ENCODE measurements around the gene PANK3. TPM values are rescaled to one million over a fixed set of nuclear protein-coding genes. Genes with fewer than 3 reads are reported as not detected.
"Not testable (repeated sequence)": the region's sequence is repeated elsewhere in the genome, so short reads cannot be mapped to it uniquely, and the experiment has no call there.

The PANK3 gene
- total RNA-seq, 3 donors from 2014 or later (not counting 1 experiment from before 2014, with no cell fraction given): 39.7 to 50.0 (median 46.9) TPM

GRCh38 chr5:168599826-168600225, 20.7 kb upstream of the PANK3 start:
- no peak for TF ChIP-seq CTCF (IDR thresholded peaks at IDR 0.05)
- Histone ChIP-seq H3K4me1 (ENCODE audit: control insufficient read depth, insufficient read depth, low read length) (no peaks in the 10 kb centered on the region), H3K4me3 (ENCODE audit: low read length) (no peak overlapping the region), H3K9me3 (ENCODE audit: control insufficient read depth, insufficient read depth, low read length) (no peaks in the 10 kb centered on the region), H3K27ac (ENCODE audit: low read length) (no peak overlapping the region), H3K36me3 (ENCODE audit: control insufficient read depth, insufficient read depth, low read length) (no peaks in the 10 kb centered on the region), H3K27me3 (ENCODE audit: control insufficient read depth, insufficient read depth, low read length) (no peaks in the 10 kb centered on the region)
- Mint-ChIP-seq H3K9me3 (no peaks in the 10 kb centered on the region), H3K27ac (no peak overlapping the region), H3K27me3 (ENCODE audit: low read depth in 2 of 2) (peaks cover 21 to 33% of the 10 kb centered on the region in 2 donors), H3K4me1 (peaks cover 0 to 8% of the 10 kb centered on the region in 2 donors), H3K4me3 (no peak overlapping the region), H3K36me3 (no peaks in the 10 kb centered on the region)
- no peak for ATAC-seq
- intact Hi-C loops (cut with micrococcal nuclease): no loop called here
- DNase-seq: no peak
- 93% methylated on average over 10 of the region's 10 CpGs for WGBS (ENCODE audit: insufficient coverage)

DNA sequence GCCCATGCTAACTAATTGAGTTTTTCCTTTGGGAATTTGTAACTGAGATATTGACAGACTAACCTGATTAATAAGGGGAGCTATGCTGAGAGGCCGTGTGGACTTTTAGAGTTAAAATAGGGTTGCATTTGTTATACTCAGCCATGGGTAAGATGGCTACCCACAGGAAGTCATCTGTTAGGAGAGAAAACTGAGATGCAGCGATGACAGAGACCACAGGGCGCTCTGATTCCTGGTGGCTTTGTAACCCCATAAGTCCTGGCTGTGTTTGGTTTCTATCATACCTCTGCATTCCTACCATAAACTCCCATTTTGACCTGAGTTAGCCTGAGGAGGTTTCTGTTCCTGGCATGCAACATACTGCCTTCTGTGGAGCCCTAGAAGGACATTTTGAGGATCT, 19.5 kb upstream of the PANK3 start:
- no peaks in the 10 kb centered on the region for H3K9me3 ChIP-seq (ENCODE audit: control insufficient read depth, insufficient read depth, low read length)
- no peak overlapping the region for H3K27ac Mint-ChIP-seq
- H3K4me1 ChIP-seq (ENCODE audit: control insufficient read depth, insufficient read depth, low read length): no peaks in the 10 kb centered on the region
- H3K4me3 Mint-ChIP-seq: no peak overlapping the region
- no peaks in the 10 kb centered on the region for H3K36me3 Mint-ChIP-seq
- peaks cover 0 to 8% of the 10 kb centered on the region in 2 donors for H3K4me1 Mint-ChIP-seq
- no peaks in the 10 kb centered on the region for H3K27me3 ChIP-seq (ENCODE audit: control insufficient read depth, insufficient read depth, low read length)
- intact Hi-C loops (cut with micrococcal nuclease): no loop called here
- no peaks in the 10 kb centered on the region for H3K36me3 ChIP-seq (ENCODE audit: control insufficient read depth, insufficient read depth, low read length)
- peaks cover 33 to 45% of the 10 kb centered on the region in 2 donors for H3K27me3 Mint-ChIP-seq (ENCODE audit: low read depth in 2 of 2)
- H3K9me3 Mint-ChIP-seq: no peaks in the 10 kb centered on the region
- TF ChIP-seq CTCF (IDR thresholded peaks at IDR 0.05): no peak
- DNase-seq: no peak
- no peak overlapping the region for H3K27ac ChIP-seq (ENCODE audit: low read length)
- 12% methylated on average over 3 of the region's 3 CpGs for WGBS (ENCODE audit: insufficient coverage)
- no peak overlapping the region for H3K4me3 ChIP-seq (ENCODE audit: low read length)
- no peak for ATAC-seq

DNA sequence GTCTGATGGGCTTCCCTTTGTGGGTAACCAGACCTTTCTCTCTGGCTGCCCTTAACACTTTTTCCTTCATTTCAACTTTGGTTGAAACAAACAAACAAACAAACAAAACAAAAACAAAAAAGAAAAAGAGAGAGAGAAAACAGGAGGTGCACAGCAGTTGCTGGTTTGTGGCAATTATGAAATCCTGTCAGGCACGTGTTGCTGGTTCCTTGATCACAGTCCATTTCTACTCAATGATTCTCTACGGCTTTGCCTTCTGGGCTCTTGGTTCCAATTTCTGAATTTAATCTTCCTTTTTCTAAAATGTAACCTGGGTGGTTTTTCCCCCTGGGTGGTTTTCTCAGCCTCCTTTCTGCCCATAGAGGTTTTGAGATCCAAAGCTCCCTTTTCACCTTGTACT, 17.8 kb upstream of the PANK3 start:
- Mint-ChIP-seq H3K27me3 (ENCODE audit: low read depth in 2 of 2) (peaks cover 35 to 54% of the 10 kb centered on the region in 2 donors), H3K9me3 (no peaks in the 10 kb centered on the region)

DNA sequence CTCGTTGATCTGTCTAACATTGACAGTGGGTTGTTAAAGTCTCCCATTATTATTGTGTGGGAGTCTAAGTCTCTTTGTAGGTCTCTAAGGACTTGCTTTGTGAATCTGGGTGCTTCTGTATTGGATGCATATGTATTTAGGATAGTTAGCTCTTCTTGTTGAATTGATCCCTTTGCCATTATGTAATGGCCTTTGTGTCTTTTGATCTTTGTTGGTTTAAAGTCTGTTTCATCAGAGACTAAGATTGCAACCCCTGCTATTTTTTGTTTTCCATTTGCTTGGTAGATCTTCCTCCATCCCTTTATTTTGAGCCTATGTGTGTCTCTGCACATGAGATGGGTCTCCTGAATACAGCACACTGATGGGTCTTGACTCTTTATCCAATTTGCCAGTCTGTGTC, 17.0 kb upstream of the PANK3 start:
- H3K9me3 Mint-ChIP-seq; DNase-seq; H3K36me3 ChIP-seq (ENCODE audit: control insufficient read depth, insufficient read depth, low read length); H3K36me3 Mint-ChIP-seq; H3K4me3 Mint-ChIP-seq; H3K4me1 Mint-ChIP-seq; H3K4me3 ChIP-seq (ENCODE audit: low read length); ATAC-seq; H3K27ac ChIP-seq (ENCODE audit: low read length); H3K4me1 ChIP-seq (ENCODE audit: control insufficient read depth, insufficient read depth, low read length); H3K9me3 ChIP-seq (ENCODE audit: control insufficient read depth, insufficient read depth, low read length); H3K27me3 ChIP-seq (ENCODE audit: control insufficient read depth, insufficient read depth, low read length); H3K27ac Mint-ChIP-seq; intact Hi-C loops (cut with micrococcal nuclease): not testable (repeated sequence)
- H3K27me3 Mint-ChIP-seq (ENCODE audit: low read depth in 2 of 2): peaks cover 35 to 62% of the 10 kb centered on the region in 2 donors
- 71% methylated on average over 1 of the region's 1 CpG for WGBS (ENCODE audit: insufficient coverage)

More for the DNA sequence above, 17.8 kb upstream of the PANK3 start:
- 92% methylated on average over 2 of the region's 2 CpGs for WGBS (ENCODE audit: insufficient coverage)
- Mint-ChIP-seq H3K27ac (no peak overlapping the region), H3K4me1 (peaks cover 0 to 8% of the 10 kb centered on the region in 2 donors), H3K36me3 (no peaks in the 10 kb centered on the region), H3K4me3 (no peak overlapping the region)
- no peaks in the 10 kb centered on the region for H3K27me3 ChIP-seq (ENCODE audit: control insufficient read depth, insufficient read depth, low read length)
- no peaks in the 10 kb centered on the region for H3K36me3 ChIP-seq (ENCODE audit: control insufficient read depth, insufficient read depth, low read length)
- DNase-seq: no peak
- H3K4me1 ChIP-seq (ENCODE audit: control insufficient read depth, insufficient read depth, low read length): no peaks in the 10 kb centered on the region
- H3K27ac ChIP-seq (ENCODE audit: low read length): no peak overlapping the region
- intact Hi-C loops (cut with micrococcal nuclease): no loop called here
- TF ChIP-seq CTCF (IDR thresholded peaks at IDR 0.05): no peak
- ATAC-seq: no peak
- H3K4me3 ChIP-seq (ENCODE audit: low read length): no peak overlapping the region
- no peaks in the 10 kb centered on the region for H3K9me3 ChIP-seq (ENCODE audit: control insufficient read depth, insufficient read depth, low read length)

Data from natural killer cell (primary cell).